GM23248 (cell line): ENCODE measurements around the gene SLC26A6.

Experiments used
- EZH2 ChIP-seq: fragments of 200-600 bp; sonication (generic); IDR thresholded peaks from 2 replicates; pipeline ENCODE4 v1.6.1; 2018; ENCODE audit warnings: antibody characterized with exemption, mild to moderate bottlenecking; ENCODE audit not compliant: insufficient read depth, poor library complexity, severe bottlenecking
- EZH2phosphoT487 ChIP-seq: fragments of 200-600 bp; sonication (generic); IDR thresholded peaks from 2 replicates; pipeline ENCODE4 v1.6.1; 2018; ENCODE audit warnings: antibody characterized with exemption, moderate library complexity, mild to moderate bottlenecking, low read depth; ENCODE audit not compliant: insufficient read depth

DNA sequence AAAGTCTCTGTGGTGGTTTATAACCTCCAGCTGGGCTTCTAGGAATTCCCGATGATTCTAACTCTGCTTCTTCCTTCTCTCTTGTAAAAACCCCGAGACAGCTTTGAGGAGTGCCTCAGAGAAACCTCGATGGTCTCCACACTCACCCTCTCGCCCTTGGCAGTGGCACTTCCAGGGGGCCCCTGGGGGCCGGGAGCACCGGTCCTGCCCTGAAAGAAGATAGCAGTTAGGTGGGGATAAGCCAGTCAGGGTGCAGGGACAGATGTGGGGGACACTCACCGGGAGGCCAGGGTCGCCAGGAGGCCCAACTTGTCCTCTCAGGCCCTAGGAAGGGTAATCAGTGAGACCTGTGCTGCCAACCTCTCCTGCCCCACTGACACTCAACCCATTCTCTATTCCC is 49.9 kb downstream of the SLC26A6 start:
- TF ChIP-seq EZH2phosphoT487 (no peak), EZH2 (no peak)
